GM21576 (cell line): Measurements from ENCODE around the gene DNASE1L2.

ENCODE experiments used
- ATAC-seq: cut with Tn5 transposase; IDR thresholded peaks from one replicate; pipeline ENCODE4 v1.9.1; 2021; ENCODE audit warnings: mild to moderate bottlenecking, moderate library complexity; ENCODE audit not compliant: unreplicated experiment

DNASE1L2 gene, protein sequence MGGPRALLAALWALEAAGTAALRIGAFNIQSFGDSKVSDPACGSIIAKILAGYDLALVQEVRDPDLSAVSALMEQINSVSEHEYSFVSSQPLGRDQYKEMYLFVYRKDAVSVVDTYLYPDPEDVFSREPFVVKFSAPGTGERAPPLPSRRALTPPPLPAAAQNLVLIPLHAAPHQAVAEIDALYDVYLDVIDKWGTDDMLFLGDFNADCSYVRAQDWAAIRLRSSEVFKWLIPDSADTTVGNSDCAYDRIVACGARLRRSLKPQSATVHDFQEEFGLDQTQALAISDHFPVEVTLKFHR

DNA sequence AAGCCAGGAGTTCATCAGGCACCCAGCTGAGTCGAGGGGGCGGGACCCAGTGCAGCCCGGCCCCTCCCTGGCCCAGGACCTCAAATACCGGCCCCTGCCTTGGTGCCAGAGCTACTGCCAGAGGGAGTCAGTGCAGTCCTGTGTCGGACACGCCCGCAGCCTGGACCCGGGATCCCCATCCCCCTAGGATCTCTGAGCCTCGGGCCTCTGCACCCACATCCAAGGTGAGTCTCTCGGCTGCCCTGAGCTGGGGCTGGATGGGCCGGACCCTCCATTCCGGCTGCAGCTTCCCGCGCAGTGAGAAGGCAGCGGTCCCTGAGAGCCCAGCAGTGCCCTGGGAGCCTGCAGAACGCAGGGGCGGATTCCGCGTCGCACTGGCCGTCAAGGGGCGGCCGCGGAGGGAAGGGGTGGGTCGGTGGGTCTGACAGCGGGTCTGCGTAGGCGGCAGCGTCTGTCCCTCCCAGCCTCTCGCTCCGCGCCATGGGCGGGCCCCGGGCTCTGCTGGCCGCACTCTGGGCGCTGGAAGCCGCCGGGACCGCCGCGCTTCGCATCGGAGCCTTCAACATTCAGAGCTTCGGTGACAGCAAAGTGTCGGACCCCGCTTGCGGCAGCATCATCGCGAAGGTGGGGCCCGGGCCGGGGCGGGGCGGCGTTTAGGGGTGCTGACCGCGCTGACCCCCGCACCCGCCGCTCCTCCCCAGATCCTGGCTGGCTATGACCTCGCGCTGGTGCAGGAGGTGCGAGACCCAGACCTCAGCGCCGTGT lies at the start of gene DNASE1L2:
TSS of gene DNASE1L2 (plus strand) at position 108 of the 765 bp plus-strand sequence. CDS start at position 481, 373 bp downstream.
- ATAC-seq: no peak

DNA sequence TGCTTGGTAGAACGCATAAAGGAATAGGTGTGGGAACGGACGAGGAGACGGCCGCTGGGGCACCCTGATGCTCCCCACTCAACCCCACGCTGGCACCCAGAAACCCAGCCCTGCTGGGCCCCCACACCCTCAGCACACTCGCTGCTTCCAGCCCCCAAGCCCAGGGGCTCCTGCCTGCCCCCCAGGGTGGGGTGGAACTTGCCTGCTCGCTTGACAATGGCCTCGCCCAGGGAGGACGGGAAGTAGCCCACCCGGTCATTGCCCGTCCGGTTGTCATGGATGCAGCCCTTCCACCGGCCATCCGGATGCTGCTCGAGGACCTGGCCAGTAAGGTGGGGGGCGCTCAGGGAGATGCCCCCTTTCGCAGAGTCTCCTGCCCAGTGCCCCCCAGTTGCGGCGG lies 49.7 kb upstream of the DNASE1L2 start:
- ATAC-seq: no peak

DNA sequence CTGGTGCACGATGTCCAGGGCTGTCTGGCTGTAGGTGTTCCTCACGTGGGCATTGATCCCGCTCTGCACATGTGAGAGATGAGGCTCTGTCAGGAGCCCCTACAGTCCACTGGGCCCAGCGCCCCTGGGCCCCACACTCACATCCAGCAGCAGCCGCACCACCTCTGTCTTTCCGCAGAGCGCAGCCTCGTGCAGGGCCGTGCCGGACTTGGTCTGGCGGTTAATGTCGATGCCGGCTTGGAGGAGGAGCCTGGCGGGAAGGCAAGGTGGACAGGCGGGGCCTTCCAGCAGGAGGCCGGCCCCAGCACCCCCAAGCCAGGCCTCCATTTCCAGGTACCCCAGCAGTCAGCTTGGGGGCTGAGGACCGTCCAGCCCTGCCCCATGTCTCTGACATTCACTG lies 49.0 kb upstream of the DNASE1L2 start:
- ATAC-seq: no peak

DNA sequence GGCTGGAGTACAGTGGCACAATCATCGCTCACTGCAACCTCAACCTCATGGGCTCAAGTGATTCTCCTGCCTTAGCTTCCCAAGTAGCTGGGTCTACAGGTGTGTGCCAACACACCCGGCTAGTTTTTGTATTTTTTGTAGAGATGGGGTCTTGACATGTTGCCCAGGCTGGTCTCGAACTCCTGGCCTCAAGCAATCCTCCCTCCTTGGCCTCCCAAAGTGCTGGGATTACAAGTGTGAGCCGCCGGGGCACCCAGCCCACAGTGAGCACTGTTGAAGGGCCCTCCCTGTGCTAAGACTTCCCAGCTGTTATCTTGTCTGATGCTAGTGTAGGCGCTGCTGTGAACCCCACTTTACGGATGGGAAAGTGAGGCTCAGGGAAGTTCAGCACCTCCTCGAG lies 47.8 kb upstream of the DNASE1L2 start:
- no peak for ATAC-seq

DNA sequence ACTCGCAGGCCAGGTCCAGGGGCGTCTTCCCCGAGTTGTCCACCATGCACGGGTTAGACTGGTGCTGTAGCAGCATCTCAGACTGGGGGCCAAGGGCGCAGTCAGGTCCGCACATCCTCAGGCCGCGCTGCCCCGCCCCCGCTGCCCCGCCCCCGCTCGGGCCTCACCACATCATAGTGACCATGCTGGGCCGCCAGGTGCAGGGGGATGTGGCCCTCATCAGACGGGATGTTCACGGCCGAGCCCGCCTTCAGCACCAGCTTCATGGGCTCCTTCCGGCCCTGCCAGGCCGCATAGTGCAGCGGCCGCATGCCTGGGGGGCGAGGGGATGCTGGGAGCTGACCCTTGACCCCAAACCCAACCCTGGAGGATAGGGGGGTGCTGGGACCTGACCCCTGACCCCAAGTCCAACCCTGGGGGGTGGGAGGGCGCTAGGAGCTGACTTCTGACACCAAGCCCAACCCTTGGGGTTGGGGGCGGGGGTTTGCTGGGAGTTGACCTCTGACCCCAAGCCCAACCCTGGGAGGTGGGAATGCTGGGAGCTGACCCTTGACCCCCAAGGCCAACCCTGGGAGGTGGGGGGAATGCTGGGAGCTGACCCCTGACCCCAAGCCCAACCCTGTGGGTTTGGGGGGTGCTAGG lies 46.9 kb upstream of the DNASE1L2 start:
- ATAC-seq: no peak

DNA sequence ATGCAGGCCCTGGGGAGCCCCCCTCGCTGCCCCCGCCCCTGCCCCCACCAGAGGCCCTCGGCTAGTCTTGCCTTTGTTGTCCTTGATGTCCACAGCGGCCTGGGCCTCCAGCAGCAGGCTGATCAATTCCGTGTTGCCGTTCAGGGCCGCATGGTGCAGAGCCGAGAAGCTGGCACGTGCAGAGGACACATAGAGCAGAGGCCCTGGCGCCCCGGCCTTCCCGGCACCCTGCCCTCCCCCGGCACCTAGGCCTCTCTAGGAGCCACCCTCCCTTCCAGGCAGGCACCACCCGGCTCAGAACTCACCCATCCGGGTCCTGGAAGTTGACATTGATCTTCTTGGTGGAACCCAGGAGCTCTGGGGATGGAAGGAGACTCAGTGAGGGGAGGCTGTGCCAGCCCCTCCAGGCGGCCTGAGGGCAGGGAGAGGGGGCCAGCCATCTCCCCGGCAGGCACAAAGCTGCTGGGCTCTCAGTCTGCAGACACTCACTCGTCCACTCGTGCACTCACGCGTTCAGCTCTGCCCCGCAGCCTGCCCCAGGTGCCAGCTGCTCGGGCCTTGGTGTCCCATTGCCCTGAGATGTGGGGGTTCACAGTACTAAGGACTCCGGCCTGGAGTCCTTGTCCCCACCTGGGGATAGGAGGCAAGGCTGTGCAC lies 46.1 kb upstream of the DNASE1L2 start:
- no peak for ATAC-seq

DNA sequence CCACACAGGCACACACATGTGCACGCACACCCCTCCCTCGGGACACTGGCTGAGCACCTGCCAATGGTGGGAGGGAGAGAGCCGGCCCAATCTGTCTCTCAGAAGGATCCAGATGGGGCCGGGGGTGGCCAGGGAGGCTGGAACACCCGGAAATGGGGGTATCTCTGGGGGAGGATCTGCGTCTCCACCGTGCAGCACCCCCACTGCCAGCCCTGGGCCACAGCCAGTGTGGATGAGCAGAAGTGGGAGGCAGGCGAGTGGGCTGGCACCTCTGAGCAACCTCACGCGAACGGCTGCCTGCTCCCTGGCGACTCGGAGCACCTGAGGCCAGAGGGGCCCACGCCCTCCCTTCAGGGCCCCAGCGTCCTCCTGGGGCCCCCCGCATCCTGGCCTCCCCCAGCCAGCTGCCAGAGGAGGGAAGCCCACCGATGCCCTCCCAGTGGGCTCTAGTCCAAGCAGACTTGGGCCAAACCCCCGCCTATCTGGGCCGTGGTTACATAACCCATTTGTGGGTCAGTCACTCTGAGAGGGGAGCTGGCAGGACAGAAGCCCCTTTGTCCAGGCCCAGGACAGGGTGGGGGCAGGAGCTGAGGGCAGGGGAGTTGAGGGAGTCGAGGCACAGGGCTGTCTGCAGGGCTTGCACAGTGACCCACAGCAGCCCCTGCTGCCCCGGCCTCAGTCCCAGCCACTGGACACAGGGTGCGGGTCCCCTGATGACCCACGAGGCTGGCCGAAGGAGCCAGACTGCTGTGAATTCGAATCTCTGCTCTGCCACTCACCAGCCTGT lies 45.4 kb upstream of the DNASE1L2 start:
- ATAC-seq: no peak

DNA sequence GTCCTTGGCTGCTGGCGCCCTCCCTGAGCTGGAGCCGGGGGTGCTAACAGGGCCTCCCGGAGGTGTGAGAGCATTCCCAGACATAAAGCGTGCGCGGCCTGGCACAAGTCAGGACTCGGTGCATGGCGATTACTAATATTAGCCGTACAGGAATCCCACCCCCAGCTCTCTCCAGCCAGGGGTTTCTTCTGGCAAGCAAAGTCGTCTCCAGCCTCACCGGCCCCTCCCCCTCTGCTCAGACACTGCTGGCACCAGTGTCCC lies 44.9 kb upstream of the DNASE1L2 start:
- ATAC-seq: no peak

DNA sequence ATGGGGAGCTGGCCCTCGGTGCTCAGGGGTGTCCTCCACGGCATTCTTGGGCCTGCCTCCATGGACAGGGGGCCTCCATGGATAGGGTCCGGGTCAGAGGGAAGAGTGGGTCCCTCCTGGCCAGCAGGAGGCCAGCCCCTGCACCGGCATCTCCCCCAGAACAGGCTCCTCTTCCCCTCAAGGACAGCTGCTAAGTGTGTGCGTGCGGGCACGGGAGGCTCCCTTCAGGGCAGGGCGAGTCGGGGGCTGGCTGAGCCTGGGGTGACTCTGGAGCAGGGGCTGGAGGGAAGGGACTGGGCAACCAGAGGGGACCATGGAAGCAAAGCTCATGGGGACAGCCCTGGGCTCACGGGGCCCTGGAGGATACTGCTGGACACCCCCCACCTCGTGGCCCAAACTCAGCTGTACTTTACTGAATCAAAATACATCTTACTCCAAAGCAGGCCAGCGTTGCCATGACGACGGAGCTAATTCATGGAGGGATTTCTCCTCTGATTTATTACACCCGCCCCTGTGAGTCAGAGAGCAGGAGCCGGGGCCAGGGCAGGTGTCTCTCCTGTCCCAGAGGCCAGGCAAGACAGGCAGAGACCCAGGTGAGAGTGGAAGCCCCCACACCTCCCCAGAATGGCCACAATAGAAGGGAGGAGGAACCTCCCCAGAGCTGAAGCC lies 41.9 kb upstream of the DNASE1L2 start:
- ATAC-seq: no peak

DNA sequence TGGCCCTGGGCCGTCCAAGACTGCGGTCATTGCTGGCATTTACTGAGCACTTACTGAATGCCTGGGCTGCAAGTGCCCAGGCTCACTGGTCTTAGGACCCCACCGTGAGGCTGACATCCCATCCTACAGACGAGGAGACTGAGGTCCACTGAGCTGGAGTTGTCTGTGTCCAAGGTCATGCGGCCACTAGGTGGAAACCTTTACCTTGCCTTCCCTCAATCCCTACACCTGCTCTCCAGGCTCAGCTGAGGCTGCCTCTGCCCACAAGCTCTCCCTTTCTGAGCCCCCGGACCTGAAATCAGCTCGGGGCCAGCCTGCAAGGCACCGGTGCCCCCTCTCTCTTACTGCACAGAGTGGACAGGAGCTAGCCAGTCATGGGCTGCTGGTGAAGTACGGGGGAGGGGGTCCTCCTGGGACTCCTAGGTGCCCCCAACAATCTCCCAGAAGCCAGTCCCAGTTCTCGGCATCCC lies 41.4 kb upstream of the DNASE1L2 start:
- ATAC-seq: no peak

DNA sequence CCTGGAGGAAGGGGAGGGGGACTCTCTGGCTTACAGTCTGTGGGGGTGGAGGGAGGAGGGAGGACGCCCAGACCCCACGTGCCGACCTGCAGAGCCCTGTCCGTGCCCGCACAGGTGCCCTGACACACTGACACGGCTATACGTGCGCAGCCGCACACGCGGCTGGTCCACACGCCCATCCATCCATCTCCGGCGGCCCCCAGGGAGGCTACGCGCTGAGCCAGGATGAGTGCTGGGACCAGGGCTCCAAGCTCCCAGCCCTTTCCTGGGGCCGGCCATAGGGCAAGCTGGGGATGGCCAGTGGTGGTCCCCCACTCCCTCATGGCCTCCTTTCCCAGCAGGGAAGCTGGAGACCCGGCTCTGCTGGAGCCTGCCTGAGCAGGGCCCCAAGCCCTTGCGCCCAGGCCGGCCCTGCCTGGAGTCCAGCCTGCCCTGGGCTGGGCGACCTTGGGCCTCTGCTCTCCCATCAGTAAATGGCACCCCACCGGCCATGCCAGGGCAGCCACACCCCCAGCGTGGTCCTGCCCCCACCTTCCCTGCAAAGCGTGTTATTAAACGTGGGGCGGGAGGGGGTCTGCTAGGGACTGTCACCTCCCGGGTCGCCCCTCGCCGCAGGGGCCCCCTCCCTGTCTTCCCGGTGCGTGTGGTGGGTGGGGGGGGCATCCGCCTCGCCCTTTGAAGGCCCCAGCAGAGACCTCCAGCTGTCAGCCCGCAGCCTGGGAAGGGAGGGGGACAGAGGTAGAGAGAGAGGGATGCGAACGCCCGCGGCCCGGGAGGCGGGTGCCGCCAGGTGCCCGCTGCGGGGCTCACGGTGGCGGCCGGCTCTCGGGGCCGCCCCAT lies 40.7 kb upstream of the DNASE1L2 start:
- no peak for ATAC-seq

DNA sequence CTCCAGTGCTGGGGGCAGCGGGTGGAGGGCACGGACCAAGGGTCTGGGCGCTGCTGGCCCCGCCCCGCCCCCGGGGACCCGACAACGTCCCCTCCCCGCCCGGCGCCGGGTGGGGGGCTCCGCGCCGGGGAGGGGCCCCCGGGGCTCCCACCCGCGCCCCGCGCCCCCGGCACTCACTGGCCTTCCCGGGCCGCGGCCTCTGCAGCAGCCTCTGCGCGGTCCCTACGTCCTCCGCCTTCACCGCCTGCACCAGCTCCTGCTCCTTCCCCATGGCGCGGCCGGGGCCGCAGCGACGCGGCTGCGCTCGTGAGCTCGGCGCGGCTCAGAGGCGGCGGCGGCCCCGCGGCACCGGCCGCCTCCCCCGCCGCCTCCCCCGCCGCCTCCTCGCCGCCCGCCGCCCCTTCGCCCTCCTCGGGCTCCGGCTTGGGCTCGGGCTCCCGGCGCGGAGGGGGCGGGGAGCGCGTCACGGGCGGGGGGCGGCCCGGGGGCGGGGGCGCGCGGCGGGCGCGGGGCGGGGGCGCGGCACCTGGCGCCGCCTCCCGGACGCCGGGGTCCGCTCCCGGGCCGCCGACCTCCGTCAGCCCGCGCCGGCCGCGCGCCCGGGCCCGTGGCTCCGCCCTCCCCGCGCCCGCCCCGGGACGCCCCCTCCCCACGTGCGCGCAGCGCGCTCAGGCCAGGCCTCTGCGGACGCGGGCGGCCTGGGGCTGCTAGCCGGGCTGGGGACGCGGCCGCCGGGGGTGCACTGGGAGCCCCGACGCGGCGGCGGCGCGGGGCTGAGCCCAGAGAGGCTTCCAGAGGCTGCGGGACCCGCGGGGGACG lies 39.9 kb upstream of the DNASE1L2 start, which contains the start of gene CASKIN1:
TSS of gene CASKIN1 (minus strand) at position 444 of the 819 bp plus-strand sequence. CDS start at position 271, 173 bp downstream.
- ATAC-seq: no peak

DNA sequence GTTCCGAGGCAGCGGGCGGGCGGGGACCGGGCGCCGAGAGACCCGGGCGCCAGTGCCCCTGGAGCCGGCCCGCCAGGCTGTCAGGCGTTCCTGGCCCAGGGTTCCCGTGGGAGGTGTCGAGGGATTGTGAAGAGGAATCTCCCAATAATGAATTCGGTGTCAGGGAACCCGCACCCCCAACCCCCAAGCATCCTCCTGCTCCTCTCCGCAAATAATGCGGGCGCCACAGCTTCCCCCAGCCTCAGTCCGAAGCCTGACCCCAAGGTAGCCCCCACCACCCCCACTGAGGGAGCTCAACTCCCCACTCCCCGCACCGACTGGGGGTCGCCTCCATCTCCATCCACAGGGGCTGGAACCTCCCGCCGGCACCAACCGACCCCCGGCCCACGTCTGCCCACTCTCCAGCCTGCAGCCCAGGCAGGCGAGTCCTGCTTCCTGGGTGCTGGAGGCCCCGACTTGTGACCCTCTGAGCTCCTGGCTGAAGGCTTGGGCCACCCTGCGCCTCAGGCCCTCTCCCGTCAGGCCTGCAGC lies 39.2 kb upstream of the DNASE1L2 start:
- no peak for ATAC-seq

DNA sequence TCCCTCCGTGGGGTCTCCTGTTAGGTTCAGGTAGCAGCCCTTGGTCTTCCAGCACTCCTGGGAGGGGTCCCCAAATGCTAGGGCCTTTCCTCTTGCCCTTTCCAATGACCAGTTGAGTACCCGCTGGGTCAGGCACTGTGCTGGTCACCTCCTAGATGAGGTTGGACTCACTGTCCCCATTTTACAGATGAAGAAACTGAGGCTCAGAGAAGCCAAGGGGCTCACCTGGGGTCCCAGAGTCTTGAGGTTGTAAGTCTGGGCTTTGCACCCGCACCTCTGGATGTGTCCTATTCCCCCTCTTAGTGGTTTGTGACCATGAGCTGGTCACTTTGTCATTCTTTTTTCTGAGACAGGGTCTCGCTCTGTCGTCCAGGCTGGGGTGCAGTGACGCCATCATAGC lies 38.5 kb upstream of the DNASE1L2 start:
- no peak for ATAC-seq

DNA sequence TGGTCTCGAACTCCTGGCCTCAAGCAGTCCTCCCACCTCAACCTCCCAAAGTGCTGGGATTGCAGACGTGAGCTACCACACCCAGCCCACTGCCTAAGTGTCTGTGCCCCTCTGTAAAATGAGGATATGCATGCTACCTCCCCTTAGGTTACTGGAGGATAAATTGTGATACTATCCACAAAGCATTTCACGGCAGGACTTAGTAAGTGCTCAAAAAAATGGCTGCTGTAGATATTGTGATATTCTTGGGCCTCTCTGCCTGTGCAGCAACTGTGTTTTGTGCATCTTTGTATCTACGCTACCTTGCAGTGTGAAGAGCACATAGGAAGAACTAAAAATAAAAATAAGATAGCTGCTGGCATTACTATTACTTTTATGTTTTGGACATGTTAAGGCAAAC lies 38.0 kb upstream of the DNASE1L2 start:
- ATAC-seq: no peak

DNA sequence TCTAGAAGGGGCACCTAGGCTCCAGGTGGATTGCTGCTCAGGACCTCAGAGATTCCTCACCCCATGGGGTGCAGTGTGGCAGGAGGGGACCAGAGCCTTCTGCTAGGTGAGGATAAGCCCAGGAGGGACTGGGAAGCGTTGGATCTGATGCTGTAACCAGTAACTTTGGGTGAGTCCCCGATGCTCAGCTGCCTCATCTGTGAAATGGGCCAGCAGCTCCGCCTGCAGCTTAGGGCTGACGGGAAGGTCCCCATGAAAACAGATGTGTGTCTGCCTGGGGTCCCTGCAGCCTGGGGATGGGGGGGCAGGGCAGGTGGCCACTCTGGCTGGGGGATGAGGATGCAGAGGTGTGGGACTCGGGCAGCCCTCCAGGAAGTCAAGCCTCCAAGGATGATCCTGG lies 37.1 kb upstream of the DNASE1L2 start:
- no peak for ATAC-seq

DNA sequence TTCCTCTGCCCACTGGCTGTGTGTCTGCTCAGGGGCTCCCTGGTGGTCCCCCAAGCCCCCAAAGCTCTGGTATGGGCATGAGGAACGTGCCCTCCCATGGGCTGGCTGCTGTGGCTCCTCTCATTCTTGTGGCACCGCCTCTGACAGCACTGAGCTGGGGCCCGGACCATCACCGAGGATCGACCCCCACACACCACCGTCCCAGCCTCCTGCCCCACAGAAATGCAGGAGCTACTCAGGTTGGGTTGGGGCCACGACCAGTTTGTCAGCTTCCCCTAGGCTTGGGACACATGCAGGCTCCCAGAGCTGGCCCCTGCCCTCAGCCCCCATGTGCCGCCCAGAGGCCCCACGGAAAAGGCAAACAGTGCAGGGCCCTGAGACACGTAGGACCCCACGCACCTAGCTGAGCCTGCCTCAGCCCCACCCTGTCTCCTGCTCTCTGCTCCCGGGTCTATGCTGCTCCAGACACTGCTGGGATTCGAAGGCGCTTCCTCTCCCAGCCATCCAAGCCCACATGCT lies 36.6 kb upstream of the DNASE1L2 start:
- ATAC-seq: no peak

DNA sequence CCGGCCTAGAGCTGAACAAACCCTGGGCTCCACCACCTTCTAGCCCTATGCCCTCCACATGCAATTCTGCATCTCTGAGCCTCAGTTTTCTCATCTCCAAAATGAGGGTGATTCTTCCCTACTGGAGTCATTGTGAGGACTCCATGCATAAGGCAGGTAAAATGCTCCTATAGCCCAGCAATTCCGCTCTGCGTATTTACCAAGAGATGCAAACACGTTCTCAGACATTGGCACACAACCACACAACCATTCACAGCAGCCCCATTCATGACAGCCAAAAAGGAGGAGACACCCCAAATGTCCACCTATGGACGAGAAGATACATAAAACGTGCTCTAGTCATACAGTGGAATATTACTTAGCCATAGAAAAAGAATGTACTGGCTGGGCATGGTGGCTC lies 35.9 kb upstream of the DNASE1L2 start:
- no peak for ATAC-seq
